ENCODE results near the gene UNC45B.
"Not testable (repeated sequence)": the region's sequence is repeated elsewhere in the genome, so short reads cannot be mapped to it uniquely, and the experiment has no call there.

The UNC45B gene, protein sequence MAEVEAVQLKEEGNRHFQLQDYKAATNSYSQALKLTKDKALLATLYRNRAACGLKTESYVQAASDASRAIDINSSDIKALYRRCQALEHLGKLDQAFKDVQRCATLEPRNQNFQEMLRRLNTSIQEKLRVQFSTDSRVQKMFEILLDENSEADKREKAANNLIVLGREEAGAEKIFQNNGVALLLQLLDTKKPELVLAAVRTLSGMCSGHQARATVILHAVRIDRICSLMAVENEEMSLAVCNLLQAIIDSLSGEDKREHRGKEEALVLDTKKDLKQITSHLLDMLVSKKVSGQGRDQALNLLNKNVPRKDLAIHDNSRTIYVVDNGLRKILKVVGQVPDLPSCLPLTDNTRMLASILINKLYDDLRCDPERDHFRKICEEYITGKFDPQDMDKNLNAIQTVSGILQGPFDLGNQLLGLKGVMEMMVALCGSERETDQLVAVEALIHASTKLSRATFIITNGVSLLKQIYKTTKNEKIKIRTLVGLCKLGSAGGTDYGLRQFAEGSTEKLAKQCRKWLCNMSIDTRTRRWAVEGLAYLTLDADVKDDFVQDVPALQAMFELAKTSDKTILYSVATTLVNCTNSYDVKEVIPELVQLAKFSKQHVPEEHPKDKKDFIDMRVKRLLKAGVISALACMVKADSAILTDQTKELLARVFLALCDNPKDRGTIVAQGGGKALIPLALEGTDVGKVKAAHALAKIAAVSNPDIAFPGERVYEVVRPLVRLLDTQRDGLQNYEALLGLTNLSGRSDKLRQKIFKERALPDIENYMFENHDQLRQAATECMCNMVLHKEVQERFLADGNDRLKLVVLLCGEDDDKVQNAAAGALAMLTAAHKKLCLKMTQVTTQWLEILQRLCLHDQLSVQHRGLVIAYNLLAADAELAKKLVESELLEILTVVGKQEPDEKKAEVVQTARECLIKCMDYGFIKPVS

DNA sequence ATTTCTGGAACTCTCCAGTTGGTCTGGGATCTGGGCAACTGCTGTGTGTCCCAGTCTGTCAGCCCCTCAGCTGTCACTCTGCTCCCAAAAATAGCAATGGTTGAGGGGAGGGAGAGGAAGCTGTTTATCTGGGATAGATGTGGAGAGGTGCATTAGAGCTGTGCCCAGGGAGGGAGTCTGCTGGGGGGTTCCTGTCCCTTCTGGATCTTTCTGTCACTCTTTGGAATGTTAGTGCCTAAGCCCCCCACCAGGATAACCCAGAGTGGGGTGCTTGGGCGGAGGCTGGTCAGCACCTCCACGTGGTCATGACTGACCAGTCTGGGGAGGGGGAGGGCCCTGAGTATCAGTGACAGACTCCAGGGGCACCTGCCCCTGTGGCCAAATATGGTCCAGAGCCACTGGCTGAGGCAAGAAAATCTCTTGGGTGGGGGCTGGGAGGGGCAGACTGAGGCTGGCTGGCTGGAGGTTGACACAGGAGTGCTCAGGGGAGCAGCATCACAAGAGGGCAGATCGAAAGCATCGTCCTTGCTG is at the start of gene UNC45B:
UNC45B (plus strand) TSS at position 443 of the 531 bp plus-strand sequence. CDS start 447 bp downstream, outside the sequence.
- DNase-seq (ENCODE audit: low read depth, low spot score), result no peak

DNA sequence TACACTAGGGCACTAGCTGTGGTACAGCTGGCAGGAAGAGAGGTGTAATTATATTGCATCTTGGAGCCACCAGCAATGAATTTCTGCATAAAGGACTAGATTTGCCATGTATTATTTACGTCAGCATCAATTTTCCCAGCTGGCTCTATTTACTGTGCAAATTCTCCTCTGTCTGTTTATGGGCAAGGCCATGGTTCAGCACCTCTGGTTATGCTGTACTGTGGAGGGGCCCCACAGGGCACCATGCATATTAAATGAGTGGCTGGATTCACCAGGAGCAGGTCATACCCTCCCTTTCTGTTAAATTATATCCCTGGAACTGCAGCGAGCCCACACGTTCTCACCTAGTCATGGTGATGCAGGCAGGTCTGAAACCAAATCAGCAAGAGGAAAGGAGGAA is 47.7 kb upstream of the UNC45B start:
- DNase-seq (ENCODE audit: low read depth, low spot score), result no peak

DNA sequence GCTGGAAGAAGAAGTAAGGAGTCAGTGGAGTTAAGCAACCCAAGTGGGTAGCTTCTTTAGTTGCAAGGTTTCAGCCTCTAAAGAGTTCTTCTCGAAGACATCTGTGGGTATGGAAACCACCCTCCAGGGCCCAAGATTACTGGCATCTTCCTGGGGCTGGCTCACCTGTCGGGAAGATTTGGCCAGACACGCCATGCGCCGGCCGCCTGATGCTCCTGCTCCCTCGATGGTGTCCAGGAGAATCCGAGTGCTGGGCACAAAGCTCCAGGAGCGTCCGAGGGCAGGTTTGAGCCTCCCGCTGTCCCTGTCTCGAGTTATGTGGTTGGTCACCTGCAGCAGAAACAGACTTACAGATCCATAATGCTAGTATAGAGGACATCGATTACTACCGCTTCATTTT is 46.6 kb upstream of the UNC45B start:
- DNase-seq (ENCODE audit: low read depth, low spot score), result no peak

DNA sequence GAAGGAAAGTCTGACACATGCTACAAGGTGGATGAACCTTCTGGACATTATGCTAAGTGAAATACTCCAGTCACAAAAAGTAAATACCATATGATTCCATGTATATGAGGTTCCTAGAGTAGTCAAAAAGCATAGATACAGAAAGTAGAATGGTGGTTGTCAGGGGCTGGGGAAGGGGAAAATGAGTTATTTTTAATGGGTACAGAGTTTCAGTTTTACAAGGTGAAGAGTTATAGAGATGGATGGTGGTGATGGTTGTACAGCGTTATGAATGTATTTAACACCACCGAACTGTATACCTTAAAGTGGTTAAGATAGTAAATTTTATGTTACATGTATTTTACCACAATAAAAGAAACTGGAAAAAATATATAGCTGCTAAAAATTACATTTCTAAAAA is 45.9 kb upstream of the UNC45B start:
- no peak for DNase-seq (ENCODE audit: low read depth, low spot score)

DNA sequence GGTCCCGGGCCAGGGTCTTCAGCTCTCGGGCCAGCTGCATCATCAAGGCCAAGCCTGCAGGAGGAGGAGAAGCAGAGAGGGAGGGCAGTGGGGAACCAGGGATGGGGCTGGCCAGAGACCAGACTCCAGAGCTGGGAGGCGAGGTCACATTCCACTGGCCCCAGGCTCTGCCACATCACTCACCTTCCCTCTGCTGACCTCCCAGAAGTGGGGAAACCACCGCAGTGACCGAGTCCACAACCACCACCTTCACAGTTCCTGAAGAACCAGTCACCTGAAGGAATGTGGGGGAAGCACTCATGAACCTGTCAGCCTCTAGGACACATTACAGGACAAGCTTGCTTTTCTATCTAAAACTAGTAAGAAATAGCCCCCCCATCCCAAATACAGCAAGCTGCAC is 44.3 kb upstream of the UNC45B start:
- peak; percentile 36 for DNase-seq (ENCODE audit: low read depth, low spot score)

DNA sequence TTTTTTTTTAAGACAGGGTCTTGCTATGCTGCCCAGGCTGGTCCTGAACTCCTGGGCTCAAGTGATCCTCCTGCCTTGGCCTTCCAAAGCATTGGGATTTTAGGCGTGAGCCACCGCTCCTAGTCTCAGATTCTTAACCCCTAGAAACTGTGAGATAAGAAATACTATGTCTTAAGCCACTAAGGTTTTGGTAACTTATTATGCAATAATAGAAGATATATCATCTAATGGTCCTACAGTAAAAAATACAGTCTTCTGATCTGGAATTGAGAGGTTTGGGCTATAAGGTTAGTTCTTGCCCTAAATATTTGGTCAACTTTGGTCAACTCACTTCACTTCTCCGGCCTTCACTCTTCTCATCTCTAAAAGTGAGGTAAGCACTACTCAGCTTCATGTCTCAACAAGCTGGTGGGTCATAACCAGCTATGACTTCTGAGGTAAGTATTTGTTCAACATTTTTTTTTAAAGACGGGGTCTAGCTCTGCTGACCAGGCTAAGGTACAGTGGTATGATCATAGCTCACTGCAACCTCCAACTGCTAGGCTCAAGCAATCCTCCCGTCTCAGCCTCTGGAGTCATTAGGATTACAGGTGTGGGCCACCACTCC is 42.7 kb upstream of the UNC45B start:
- DNase-seq (ENCODE audit: low read depth, low spot score), result no peak

DNA sequence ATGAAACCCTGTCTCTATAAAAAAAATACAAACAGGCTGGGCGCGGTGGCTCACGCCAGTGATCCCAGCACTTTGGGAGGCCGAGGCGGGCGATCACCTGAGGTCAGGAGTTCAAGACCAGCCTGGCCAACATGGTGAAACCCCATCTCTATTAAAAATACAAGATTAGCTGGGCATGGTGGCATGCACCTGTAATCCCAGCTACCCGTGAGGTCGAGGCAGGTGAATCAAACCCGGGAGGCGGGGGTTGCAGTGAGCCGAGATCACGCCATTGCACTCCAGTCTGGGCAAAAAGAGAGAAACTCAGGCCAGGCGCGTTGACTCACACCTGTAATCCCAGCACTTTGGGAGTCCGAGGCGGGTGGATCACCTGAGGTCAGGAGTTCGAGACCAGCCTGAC is 36.8 kb upstream of the UNC45B start:
- DNase-seq (ENCODE audit: low read depth, low spot score), result not testable (repeated sequence)

DNA sequence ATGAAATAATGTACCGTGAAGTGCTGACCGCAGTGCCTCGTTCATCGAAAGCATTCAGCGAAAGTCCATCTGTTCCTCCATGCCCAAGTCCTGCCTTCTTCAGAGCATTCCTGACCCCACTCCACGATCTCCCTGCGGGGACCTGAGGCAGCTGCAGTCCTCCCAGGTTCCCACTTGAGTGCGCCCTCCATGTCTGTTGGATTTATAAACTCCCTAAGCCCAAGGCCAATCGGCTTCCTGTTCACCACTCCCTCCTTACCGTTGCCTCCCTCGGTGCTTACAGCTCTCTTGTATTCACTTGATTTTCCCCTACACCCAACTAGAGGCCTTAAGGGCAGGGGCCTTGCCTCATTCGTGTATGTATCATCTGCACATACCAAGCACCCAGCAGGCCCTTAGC is 30.8 kb upstream of the UNC45B start:
- no peak for DNase-seq (ENCODE audit: low read depth, low spot score)

DNA sequence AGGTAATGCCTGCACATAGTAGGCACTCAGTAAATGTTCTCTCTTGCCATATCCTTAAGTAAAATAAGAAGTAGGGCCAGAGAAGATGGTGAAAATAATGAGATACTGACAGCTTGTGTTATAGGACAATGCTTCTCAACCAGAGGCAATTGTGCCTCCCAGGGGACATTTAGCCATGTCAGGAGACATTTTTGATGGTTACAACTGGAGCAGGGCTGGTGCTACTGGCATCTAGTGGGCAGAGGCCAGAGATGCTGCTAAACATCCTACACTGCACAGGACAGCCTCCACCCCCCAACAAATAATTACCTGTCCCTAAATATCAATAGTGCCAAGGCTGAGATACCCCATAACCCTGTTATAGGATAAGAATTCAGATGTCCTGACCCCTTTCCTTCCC is 29.6 kb upstream of the UNC45B start:
- DNase-seq (ENCODE audit: low read depth, low spot score), result no peak

DNA sequence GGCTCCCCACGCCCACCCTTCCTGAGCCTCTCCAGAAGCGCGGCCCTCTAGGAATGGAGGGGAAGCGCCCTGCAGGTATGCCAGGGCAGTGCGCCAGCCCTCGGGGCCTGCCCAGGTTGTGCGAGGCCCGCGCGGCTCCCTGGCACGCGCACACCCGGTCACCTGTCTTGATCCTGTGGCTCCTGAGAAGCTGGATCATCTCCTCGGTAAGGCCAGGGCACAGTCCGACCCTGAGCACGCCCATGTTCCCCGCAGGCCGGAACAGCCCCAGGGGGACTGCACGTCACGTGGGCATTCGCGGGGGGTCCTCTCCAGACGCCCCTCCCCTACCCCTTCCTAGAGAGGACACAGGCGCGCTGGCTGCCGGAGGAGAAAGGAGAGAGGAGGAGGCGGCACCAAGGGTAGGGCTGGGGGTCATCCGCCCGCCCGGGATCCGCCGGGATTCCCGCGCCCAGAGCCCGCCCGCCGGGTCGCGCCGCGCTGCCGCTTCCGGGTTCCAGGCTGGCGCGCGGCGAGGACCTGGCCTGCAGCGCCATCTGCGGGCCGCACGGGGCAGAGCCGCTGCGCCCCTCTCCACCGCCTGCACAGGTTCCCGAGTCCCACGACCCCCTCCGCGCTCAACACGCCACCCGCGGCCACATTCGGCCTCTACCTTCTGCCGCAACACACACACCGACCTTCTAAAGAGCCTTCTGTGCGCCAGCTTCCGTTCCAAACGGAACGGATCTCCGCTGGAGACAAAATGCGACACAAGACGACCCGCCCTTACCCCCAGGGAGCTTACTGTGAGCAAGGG is 28.0 kb upstream of the UNC45B start, which contains the start of gene RAD51D:
RAD51D (minus strand) TSS at position 491 of the 796 bp plus-strand sequence; CDS start at position 244, 247 bp downstream.
- peak; percentile 94 for DNase-seq (ENCODE audit: low read depth, low spot score)

DNA sequence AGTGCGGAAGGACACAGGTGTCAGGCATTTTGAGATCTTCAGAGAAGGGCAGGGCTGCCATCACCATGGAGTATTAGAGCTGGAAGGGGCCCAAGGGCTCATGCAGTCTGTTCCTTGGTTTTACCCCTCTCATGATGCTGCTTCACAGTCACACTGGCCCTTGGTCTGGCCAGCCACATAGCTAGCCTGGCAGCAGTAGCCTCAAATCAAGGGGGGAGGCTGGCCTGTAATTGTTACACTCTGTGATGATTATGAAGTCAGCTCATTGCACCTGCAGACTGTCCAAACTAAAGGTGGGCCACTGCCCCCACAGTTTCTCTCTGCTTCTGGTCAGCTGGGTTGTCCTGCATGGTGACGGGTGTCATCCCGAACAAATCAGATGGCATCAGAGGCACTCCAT is 26.3 kb upstream of the UNC45B start, which contains the start of gene FNDC8:
FNDC8 (plus strand) TSS at position 301 of the 400 bp plus-strand sequence; CDS start at position 380, 79 bp downstream.
- DNase-seq (ENCODE audit: low read depth, low spot score), result no peak

DNA sequence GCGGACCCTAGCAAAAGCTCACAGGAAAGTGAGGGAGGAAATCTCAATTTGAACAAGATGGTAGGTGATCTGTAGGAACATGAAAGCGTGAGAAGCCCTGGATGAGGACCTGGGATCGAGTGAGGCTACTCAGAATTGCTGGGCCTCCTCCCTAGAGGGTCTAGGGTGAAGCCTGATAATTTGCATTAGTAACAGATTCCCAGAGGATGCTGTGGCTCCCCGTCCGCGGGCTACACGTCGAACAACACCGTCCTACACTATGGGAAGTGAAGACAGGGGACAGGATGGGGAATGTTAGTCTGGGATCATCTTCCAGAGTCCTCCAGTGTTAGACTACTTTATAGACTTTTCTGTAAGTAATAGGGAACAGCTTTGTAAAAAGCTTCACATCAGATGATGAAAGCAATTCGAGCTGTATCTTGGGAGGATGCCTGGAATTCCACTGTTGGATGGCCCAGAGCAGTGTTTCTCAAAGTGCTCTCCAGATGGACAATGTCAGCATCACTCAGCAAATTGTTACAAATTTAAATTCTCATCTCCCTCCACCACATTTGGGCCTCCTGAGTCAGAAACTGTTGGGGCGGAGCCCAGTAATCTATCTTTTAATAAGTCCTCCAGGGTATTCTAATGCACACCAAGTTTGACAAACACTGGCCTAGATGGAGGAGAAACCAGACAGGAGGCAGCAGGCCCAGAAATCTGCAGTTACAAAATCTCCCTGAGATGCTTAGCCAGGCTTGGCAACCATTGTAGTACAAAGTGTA is 19.7 kb upstream of the UNC45B start:
- DNase-seq (ENCODE audit: low read depth, low spot score), result no peak

DNA sequence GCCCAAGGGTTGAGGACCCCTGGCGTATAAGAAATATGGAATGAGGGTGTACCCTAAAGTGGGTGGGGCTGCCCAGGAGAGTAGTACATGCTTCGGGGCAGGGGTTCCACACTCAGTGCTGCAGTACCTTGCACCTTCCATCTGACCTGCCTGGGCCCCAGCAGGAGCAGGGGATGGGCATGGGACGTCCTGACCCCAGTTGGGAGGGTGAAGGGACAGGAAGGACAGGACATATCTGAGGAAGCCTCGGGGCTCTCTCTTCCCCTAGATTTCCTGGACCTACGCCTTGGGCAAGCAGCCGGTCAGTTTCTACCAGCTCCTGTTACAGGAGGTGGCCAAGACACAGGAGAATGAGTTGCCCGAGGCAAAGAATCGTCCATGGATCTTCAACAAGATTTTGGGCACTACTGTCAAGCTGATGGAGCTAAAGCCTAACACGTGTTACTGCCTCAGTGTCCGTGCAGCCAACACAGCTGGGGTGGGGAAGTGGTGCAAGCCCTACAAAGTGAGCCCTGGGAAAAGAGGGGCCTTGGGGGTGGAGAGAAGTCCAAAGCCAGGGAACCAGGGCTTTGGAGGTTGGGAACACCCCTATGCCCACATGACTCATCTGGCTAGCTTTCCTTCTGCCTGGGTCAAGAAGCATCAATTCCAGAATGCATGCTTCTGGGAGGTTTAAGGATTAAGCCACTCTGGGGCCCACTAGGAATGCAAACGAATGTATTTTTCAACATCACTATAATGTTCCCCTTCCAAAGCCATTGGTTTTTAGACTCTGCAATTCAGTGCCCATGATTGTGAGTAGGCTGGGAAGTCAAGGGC is 18.3 kb upstream of the UNC45B start:
- DNase-seq (ENCODE audit: low read depth, low spot score), result no peak

DNA sequence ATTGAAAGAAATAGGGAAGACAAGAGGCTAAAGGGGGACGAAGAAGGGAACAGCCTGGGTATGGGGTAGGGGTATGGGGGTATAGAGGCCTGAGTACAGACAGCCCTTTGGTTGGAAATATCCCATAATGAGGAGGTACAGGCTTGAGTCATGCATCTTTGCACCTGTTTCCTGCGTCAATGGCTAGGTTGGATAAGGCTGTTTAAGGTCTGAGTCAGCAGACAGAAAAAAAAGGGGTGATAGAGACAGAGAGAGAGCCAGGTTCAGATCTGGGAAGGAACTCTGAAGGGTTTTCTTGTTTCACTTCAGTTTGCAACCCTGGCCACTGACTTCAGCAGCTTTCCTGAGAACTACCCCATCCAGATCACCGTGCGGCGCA is 17.7 kb upstream of the UNC45B start:
- DNase-seq (ENCODE audit: low read depth, low spot score), result no peak

DNA sequence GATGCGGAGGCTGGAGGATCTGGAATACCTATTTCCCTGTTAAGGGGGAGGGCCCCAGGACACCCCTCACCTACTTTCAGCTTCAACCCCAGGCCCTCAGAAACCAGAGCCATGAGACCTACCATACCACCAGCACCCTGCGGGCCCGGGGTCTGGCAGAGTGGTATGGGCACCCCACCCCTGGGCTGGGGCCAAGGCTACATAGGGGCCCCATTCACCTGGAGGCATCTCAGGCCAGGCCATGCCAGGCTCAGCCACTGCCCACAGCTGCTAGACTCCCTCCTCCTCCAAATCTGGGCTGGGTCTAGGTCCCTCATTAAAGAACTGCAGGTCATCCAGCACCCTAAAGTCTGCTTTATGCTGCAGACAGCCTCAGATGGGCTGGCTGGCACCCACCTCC is 17.2 kb upstream of the UNC45B start:
- DNase-seq (ENCODE audit: low read depth, low spot score), result no peak

DNA sequence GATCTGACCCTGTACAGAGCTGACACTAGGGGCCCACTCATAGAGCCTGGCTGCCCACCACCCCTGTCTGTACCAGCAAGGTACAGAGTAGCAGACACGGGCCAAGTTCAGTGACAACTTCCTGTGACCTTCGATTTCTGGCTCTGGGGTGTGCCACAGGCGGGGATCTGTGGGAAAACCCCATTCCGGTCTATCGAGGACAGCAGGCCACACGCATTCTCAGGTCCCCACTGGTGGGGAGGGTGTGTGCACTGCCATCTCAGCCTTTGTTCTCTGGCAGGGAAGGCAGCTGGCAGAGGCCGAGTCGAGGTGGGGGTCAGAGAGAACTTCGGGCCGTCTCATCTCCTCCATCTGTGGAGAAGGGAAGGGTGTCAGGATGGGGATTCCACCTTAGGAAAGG is 15.5 kb upstream of the UNC45B start:
- no peak for DNase-seq (ENCODE audit: low read depth, low spot score)

DNA sequence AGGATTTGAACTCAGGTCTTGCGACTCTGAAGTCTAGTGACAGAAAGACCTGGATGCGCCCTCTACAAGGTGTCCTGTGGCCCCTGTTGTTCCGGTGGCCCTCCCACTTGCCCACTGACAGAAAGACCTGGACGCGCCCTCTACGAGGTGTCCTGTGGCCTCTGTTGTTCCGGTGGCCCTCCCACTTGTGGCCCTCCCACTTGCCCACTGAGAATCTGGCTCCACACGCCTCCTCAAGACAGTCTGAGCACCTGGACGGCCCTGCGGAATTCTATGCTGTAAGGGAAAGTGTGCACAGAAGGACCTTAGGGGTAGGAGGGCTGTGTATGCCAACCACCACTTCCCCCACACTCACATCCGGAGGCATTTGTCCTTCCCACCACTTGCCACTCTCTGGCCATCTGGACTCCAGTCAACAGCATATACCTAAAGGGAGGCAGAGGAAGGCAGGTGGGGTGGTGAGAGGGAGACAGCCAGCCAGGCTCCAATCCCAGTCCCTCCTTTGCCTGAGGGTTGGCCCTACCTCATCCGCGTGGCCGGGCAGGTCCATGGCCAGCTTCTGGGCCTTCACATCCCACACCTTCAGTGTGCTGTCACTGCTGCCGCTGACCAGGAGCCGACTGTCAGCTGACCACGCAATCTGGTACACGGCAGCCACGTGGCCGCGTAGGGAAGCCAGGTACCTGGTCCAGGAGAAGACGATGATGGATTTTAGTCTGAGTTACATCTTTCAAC is 14.6 kb upstream of the UNC45B start:
- no peak for DNase-seq (ENCODE audit: low read depth, low spot score)

DNA sequence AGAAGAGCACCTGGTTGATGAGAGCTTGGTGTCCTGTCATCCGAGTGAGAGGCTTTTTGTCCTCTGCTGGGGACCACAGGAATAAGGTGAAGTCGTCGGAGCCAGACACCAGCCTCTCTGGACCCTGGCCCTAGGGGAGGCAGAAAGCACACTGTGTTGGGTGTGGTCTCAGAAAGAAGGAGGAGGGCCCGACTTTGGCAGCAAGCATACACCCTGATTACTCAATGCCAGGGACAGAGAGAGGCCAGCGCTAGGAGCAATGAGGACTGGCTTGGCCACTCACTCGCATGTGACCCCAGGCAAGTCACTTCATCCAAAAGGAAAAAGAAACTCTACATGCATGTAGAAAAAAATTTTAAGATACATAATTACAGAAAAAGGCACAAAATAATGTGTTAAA is 12.3 kb upstream of the UNC45B start:
- no peak for DNase-seq (ENCODE audit: low read depth, low spot score)

DNA sequence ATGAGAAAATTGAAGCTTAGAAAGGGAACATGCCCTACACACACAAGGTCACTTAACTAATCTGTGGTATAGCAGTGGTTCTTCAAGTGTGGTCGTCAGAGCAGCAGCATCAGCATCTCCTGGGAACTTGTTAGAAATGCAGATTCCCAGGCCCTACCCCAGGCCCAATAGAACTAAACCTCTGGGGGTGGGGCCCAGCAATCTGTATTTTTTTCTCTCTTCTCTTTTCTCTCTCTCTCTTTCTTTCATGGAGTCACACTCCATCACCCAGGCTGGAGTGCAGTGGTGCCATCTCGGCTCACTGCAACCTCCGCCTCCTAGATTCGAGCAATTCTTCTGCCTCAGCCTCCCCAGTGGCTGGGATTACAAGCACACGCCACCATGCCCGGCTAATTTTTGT is 9.4 kb upstream of the UNC45B start:
- no peak for DNase-seq (ENCODE audit: low read depth, low spot score)
